GM10266 (cell line): ENCODE results near the gene PAFAH1B1.

Source experiments
- DNase-seq: peaks from one replicate; pipeline ENCODE4 v3.0.0; 2012; ENCODE audit errors: extremely low spot score
- CTCF ChIP-seq: IDR thresholded peaks from 2 replicates; pipeline ENCODE4 v1.5.1; 2012; ENCODE audit warnings: mild to moderate bottlenecking, low read depth; ENCODE audit not compliant: control insufficient read depth, insufficient read depth; ENCODE audit errors: missing control alignments

The PAFAH1B1 gene

GRCh38 chr17:2681650-2682049 is 88.2 kb downstream of the PAFAH1B1 start:
- no peak for DNase-seq
- TF ChIP-seq CTCF = no peak

- DNase-seq = no peak
- no peak for TF ChIP-seq CTCF
These were observed 88.9 kb downstream of the PAFAH1B1 start for GRCh38 chr17:2682176-2682938.

GRCh38 chr17:2683912-2684311 is 90.5 kb downstream of the PAFAH1B1 start:
- no peak for DNase-seq

GRCh38 chr17:2684549-2684948 is 91.1 kb downstream of the PAFAH1B1 start:
- no peak for TF ChIP-seq CTCF
- no peak for DNase-seq

More at GRCh38 chr17:2683912-2684311, 90.5 kb downstream of the PAFAH1B1 start:
- TF ChIP-seq CTCF = no peak

GRCh38 chr17:2685696-2686095 is 92.2 kb downstream of the PAFAH1B1 start:
- DNase-seq = no peak
- no peak for TF ChIP-seq CTCF

- TF ChIP-seq CTCF = no peak
- no peak for DNase-seq
These were observed 93.6 kb downstream of the PAFAH1B1 start for GRCh38 chr17:2687074-2687418.

GRCh38 chr17:2688351-2689342 is 95.2 kb downstream of the PAFAH1B1 start:
- DNase-seq = peak; percentile 18
- no peak for TF ChIP-seq CTCF
